Measurements from ENCODE around the gene TBC1D21. TPM values are rescaled to one million over a fixed set of nuclear protein-coding genes. Genes with fewer than 3 reads are reported as not detected.

TBC1D21 gene
- total and polyA plus RNA-seq, 9 of the 15 experiments (the other 6 are each of a cell fraction or from before 2014, with no cell fraction given): not detected

DNA sequence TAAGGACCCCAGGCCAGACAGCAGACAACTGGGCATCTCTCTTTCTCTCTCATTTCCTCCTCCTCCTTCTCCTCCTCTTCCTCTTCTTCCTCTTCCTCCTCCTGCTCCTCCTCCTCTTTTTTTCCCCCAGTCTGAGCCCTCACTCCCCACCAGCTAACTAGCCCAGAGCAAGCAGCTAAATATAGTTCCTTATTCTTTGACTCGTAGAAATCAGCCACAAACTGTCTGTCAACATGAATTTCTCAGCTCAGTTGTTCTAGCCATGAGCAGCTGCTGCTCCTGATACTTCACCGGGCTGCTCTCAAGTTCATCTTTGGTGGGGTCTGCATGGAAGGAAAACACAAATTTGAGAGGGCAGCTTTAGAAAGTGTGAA, 33.7 kb downstream of the TBC1D21 start:
- no peak overlapping the region for H3K27ac ChIP-seq (ENCODE audit: extremely low read depth, low read depth, low read length)
- FAIRE-seq (no peak), ATAC-seq (no peak), DNase-seq (ENCODE audit: extremely low read depth in 1 of 4, low spot score in 3 of 4) (no peak)
- no peak overlapping the region for H3K9ac ChIP-seq (ENCODE audit: insufficient read depth in 1 of 2, low read depth in 2 of 2, low read length in 2 of 2)
- H3K4me2 ChIP-seq (ENCODE audit: insufficient read depth, low read length): no peak overlapping the region
- no peaks in the 10 kb centered on the region for H3K9me1 ChIP-seq (ENCODE audit: control insufficient read depth, insufficient read depth, low read length)
- peaks cover 0 to 50% of the 10 kb centered on the region in 2 experiments; a peak in 3 of 5 replicates for H3K27me3 ChIP-seq (ENCODE audit: control insufficient read depth in 2 of 2, insufficient read depth in 2 of 2, low read length in 2 of 2)
- no peaks in the 10 kb centered on the region for H3K79me2 ChIP-seq (ENCODE audit: control insufficient read depth, insufficient read depth, low read length)
- H3K9me3 ChIP-seq (replicated peaks; ENCODE audit: control insufficient read depth, insufficient read depth, low read depth, low read length): no peaks in the 10 kb centered on the region
- no peaks in the 10 kb centered on the region for H3K36me3 ChIP-seq (ENCODE audit: control insufficient read depth, insufficient read depth, low read length)
- H2AFZ ChIP-seq (ENCODE audit: low read depth, low read length): no peak overlapping the region
- in situ Hi-C loops (cut with MboI) (no loop called here), intact Hi-C loops (cut with micrococcal nuclease) (loop anchor here (5.0 kb wide), 1 partner anchor 195 kb away; no protein-coding TSS in a partner anchor)
- 0% methylated on average over 2 of the region's 2 CpGs for WGBS (ENCODE audit: insufficient coverage, low coverage, missing lambda C conversion rate)
- no peak overlapping the region for H3K4me3 ChIP-seq
- POLR2A ChIA-PET: interaction anchor here (0.6 to 1.6 kb wide), 4 partner anchors 11 to 258 kb away, joined by 3 to 7 read pairs (median 4); no protein-coding TSS in a partner anchor
- BruUV-seq (replicated peaks): no TSS peak
- H3K4me1 ChIP-seq (replicated peaks in 1 of 2; ENCODE audit: control insufficient read depth in 2 of 2, insufficient read depth in 2 of 2, low read length in 2 of 2): no peaks in the 10 kb centered on the region
- CTCF ChIA-PET (ENCODE audit: low intra/inter-chr PET ratio): no interaction called here
- peaks cover 4% of the 10 kb centered on the region; the same call in 1 of the 2 replicates for H4K20me1 ChIP-seq (replicated peaks; ENCODE audit: control insufficient read depth, insufficient read depth, low read length)
- TF ChIP-seq EWSR1 (IDR thresholded peaks at IDR 0.05; ENCODE audit: borderline replicate concordance, low read depth, partially characterized antibody) (no peak), CREBBP (IDR thresholded peaks at IDR 0.05; ENCODE audit: low read depth, low read length) (no peak), RAD21 (CRISPR knock-in tag; conservative IDR thresholded peaks at IDR 0.05 in 1 of 2, IDR thresholded peaks at IDR 0.05 in 1 of 2) (no peak), POU5F1 (IDR thresholded peaks at IDR 0.05; ENCODE audit: borderline replicate concordance, low read depth, low read length, partially characterized antibody) (no peak), ZNF184 (CRISPR knock-in tag; IDR thresholded peaks at IDR 0.05) (no peak), ZNF212 (CRISPR knock-in tag; IDR thresholded peaks at IDR 0.05) (no peak), ELF1 (tag; IDR thresholded peaks at IDR 0.05) (no peak), MYBL2 (IDR thresholded peaks at IDR 0.05; ENCODE audit: low read depth) (no peak), MYBL2 (CRISPR knock-in tag; IDR thresholded peaks at IDR 0.05; ENCODE audit: borderline replicate concordance) (no peak), ZNF76 (CRISPR knock-in tag; IDR thresholded peaks at IDR 0.05; ENCODE audit: borderline replicate concordance) (no peak), ZNF282 (CRISPR knock-in tag; IDR thresholded peaks at IDR 0.05) (no peak)
- TF ChIP-seq, protein P1, sequence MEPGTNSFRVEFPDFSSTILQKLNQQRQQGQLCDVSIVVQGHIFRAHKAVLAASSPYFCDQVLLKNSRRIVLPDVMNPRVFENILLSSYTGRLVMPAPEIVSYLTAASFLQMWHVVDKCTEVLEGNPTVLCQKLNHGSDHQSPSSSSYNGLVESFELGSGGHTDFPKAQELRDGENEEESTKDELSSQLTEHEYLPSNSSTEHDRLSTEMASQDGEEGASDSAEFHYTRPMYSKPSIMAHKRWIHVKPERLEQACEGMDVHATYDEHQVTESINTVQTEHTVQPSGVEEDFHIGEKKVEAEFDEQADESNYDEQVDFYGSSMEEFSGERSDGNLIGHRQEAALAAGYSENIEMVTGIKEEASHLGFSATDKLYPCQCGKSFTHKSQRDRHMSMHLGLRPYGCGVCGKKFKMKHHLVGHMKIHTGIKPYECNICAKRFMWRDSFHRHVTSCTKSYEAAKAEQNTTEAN (CRISPR knock-in tag; IDR thresholded peaks at IDR 0.05): no peak
- TF ChIP-seq, protein P2, sequence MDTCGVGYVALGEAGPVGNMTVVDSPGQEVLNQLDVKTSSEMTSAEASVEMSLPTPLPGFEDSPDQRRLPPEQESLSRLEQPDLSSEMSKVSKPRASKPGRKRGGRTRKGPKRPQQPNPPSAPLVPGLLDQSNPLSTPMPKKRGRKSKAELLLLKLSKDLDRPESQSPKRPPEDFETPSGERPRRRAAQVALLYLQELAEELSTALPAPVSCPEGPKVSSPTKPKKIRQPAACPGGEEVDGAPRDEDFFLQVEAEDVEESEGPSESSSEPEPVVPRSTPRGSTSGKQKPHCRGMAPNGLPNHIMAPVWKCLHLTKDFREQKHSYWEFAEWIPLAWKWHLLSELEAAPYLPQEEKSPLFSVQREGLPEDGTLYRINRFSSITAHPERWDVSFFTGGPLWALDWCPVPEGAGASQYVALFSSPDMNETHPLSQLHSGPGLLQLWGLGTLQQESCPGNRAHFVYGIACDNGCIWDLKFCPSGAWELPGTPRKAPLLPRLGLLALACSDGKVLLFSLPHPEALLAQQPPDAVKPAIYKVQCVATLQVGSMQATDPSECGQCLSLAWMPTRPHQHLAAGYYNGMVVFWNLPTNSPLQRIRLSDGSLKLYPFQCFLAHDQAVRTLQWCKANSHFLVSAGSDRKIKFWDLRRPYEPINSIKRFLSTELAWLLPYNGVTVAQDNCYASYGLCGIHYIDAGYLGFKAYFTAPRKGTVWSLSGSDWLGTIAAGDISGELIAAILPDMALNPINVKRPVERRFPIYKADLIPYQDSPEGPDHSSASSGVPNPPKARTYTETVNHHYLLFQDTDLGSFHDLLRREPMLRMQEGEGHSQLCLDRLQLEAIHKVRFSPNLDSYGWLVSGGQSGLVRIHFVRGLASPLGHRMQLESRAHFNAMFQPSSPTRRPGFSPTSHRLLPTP (IDR thresholded peaks at IDR 0.05; ENCODE audit: borderline replicate concordance, extremely low read depth, insufficient read length): no peak
- TF ChIP-seq, protein P3, sequence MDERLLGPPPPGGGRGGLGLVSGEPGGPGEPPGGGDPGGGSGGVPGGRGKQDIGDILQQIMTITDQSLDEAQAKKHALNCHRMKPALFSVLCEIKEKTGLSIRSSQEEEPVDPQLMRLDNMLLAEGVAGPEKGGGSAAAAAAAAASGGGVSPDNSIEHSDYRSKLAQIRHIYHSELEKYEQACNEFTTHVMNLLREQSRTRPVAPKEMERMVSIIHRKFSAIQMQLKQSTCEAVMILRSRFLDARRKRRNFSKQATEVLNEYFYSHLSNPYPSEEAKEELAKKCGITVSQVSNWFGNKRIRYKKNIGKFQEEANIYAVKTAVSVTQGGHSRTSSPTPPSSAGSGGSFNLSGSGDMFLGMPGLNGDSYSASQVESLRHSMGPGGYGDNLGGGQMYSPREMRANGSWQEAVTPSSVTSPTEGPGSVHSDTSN (CRISPR knock-in tag; IDR thresholded peaks at IDR 0.05; ENCODE audit: low read depth): no peak
- TF ChIP-seq, protein P3 (tag; conservative IDR thresholded peaks at IDR 0.05; ENCODE audit: low read depth): no peak

All from K562 (cell line).